H1 (cell line): ENCODE measurements around the gene LMO2.

Source experiments
- MAFK ChIP-seq: IDR thresholded peaks from 2 replicates; pipeline ENCODE4 v1.6.1; 2012; ENCODE audit warnings: low read depth, mild to moderate bottlenecking, improper control_type of control experiment, low read length
- TF ChIP-seq, protein P1 (sequence below), 3 experiments: IDR thresholded peaks; 1 replicate in 2 of 3; 2 replicates in 1 of 3; pipeline versions ENCODE4 v1.5.1 to v1.6.1; 2011; ENCODE audit warnings: low read length in 3 of 3, mild to moderate bottlenecking in 3 of 3, inconsistent platforms in 2 of 3, low read depth in 1 of 3, moderate library complexity in 1 of 3; ENCODE audit not compliant: insufficient read depth in 1 of 3; ENCODE audit errors: control extremely low read depth in 1 of 3

DNA sequence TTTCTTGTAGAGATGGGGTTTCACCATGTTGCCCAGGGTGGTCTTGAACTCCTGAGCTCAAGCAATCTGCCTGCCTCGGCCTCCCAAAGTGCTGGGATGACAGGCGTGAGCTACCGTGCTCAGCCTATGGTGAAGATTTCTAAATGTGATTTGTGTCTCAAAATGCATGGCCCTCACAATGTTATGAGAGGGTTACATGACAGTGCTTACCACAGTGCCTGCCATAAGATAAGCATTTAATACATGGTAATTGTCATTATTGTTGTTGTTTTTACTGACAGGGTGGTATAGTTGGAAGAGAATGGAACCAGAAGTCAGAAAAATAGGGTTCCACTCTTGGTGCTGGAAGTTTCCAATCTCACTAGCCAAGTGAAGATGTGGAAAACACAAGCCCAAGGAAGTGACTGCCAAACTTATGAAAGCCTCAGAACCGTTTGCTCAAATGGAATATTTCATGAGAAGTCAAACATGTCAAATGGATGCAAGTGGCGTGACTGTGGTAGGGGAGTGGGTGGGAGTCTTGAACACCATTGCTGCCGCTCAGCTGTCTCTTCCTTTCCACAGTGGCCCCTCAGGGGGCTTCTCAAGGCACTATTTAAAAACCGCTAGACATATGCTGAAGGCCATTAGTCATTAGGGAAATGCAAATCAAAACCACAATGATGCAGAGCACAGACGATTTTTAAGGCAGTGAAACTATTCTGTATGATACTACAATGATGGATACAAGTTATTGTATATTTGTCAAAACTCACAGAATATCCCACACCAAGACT lies 29.1 kb upstream of the LMO2 start:
- TF ChIP-seq MAFK, result no peak
- TF ChIP-seq, protein P1, sequence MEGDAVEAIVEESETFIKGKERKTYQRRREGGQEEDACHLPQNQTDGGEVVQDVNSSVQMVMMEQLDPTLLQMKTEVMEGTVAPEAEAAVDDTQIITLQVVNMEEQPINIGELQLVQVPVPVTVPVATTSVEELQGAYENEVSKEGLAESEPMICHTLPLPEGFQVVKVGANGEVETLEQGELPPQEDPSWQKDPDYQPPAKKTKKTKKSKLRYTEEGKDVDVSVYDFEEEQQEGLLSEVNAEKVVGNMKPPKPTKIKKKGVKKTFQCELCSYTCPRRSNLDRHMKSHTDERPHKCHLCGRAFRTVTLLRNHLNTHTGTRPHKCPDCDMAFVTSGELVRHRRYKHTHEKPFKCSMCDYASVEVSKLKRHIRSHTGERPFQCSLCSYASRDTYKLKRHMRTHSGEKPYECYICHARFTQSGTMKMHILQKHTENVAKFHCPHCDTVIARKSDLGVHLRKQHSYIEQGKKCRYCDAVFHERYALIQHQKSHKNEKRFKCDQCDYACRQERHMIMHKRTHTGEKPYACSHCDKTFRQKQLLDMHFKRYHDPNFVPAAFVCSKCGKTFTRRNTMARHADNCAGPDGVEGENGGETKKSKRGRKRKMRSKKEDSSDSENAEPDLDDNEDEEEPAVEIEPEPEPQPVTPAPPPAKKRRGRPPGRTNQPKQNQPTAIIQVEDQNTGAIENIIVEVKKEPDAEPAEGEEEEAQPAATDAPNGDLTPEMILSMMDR (IDR thresholded peaks at IDR 0.05; ENCODE audit: control extremely low read depth in 1 of 3, insufficient read depth in 1 of 3, low read depth in 1 of 3, low read length in 3 of 3), result no peak
